HG03066 (cell line): Measurements from ENCODE around the gene MSMO1.

Experiments
- ATAC-seq: cut with Tn5 transposase; IDR thresholded peaks from one replicate; pipeline ENCODE4 v1.9.1; 2021; ENCODE audit warnings: low read depth; ENCODE audit not compliant: unreplicated experiment

Gene MSMO1

GRCh38 chr4:165359506-165359905, 32.0 kb downstream of the MSMO1 start:
- ATAC-seq, result no peak

- ATAC-seq, result no peak
Observed at GRCh38 chr4:165360041-165360695, 32.7 kb downstream of the MSMO1 start.

GRCh38 chr4:165360985-165361670, 33.7 kb downstream of the MSMO1 start:
- ATAC-seq, result no peak

DNA sequence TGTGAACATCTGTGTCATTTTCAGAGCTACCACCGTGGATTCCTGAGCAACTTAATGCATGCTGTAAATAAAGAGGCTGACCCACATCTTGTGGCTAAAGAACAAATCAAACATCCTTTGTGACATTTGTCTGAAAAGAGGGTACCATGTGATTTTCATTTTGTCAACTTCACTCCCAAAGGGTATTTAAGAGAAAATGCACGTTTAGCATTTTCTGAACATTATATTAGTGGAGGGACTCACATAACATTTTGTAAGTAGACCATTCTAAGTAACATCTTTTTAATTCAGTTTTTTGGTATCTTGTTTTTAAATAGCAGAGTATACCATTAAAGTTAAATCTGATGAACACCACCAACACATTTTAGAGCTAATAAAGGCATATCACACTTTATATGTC, 34.3 kb downstream of the MSMO1 start:
- no peak for ATAC-seq

DNA sequence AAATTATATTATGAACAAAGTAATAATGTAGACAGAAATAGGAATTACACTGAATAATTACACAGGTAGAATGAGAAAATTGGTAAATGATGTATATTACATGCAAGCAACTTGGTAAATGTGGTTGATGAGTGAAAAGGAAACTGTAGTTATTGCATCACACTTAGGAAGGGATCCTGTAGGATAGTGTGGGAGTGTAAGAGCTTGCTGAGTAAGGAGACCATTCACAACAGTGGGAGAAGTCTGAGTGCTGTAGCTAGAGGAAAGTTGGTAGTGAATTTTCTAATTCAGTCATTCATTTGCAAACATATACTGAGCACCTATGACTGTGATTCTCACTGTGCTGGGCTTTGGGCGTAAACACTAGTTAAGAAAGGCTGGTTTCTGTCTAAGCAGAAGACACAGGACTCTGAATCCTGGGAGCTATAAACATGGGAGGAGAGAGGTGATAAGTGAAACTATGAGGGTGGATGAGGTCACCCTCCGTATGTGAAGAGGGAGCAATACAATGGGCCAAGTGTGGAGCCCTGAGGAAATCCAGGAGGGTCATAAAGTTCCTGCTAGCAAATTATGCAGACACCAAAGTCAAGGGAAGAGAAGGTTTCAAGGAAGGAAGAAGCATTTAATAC, 37.1 kb downstream of the MSMO1 start:
- ATAC-seq, result no peak

GRCh38 chr4:165367040-165367439, 39.6 kb downstream of the MSMO1 start:
- no peak for ATAC-seq

DNA sequence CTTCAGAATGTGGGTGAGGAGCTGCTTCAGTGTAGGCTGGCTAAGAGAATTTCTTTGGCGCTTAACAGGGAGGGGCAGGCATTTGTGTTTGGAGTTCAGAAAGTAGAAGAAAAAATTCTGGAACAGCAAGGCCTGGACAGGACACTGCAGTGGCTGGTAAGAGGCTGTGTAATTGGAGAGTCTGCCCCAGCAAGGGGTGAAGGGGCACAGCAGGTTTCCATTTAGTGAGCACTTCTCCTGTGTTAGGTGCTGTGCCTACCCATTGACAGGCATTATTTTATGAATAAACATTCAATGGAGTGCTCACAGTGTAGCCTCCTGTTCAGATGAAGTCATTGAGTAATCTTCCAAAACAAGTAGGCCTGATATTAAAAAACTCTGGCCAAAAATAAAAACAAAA, 40.6 kb downstream of the MSMO1 start:
- no peak for ATAC-seq

DNA sequence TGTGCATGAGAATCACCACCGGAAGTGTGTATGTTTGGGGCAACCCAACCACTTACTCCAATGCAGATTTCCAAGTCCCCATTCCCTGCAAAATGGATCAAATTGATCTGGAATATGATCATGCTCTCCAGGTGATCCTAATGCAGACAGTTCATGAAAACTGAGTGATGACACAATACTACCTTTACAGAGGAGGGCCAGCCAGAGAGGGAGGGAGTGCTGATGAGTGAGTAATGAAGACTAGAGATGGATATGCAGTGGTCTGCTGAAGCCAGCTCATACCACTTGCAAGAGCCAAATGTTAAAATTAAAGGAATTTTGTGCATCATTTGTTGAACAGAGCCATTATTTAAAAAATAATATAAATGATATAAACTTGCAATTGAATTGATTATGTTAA, 41.1 kb downstream of the MSMO1 start:
- no peak for ATAC-seq

- no peak for ATAC-seq
Observed at GRCh38 chr4:165369522-165369921, 42.1 kb downstream of the MSMO1 start.

DNA sequence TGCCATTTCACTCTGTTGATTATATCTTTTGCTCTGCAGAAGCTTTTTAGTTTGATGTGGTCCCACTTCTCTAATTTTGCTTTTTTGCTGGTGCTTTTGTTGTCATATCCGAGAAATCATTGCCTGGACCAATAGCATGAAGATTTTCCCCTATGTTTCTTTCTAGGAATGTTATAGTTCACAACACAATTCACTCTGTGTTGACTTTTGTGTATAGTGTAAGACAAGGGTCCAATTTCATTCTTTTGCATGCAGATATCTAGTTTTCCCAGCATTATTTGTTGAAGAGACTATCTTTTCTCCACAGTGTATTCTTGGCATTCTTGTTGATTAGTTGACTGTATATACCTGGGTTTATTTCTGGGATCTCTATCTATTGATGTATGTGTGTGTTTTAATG, 43.1 kb downstream of the MSMO1 start:
- no peak for ATAC-seq

DNA sequence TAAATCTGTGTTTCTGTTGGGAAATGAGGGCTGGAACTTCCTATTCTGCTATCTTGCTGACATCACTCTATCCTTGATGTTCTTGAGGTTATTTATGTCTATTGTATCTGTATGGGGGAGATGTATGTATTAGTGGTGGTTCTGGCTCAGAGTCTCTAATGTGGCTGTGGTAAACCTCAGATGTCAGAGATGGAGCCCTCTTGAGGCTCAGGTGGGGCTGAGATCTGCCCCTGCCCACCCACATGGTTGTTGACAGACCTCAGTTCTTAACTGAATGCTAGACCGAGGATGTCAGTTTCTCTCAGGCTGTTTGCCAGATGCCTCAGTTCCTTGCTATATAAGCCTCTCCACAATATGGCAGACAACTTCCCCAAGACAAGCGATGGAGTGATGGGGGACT, 48.0 kb downstream of the MSMO1 start:
- ATAC-seq, result no peak

GRCh38 chr4:165378398-165378744, 50.9 kb downstream of the MSMO1 start:
- peak; percentile 13 for ATAC-seq

- peak; percentile 64 for ATAC-seq
Observed at GRCh38 chr4:165378745-165379677, 51.5 kb downstream of the MSMO1 start, which contains the start of gene CPE. TSS of gene CPE (plus strand) at chr4:165379008. CDS start at chr4:165379222, 214 bp downstream.

DNA sequence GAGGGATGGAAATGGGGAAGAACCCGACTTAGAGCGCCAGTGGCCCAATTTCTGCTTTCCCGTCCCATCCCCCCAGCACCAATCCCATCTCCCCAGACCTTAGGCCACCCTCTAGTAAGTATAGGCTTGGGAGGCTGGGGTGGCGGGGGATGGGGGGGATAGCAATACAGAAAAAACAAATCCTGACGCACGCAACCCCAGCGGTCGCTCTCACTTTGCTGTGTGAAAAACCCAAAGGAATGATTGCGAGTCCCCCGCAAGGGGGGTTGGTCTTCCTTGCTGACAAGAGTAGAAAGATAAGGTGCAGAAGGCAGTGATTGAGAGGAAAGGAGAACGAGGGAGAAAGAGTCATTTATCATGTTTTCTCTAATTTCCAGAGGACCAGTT, 52.2 kb downstream of the MSMO1 start:
- no peak for ATAC-seq

DNA sequence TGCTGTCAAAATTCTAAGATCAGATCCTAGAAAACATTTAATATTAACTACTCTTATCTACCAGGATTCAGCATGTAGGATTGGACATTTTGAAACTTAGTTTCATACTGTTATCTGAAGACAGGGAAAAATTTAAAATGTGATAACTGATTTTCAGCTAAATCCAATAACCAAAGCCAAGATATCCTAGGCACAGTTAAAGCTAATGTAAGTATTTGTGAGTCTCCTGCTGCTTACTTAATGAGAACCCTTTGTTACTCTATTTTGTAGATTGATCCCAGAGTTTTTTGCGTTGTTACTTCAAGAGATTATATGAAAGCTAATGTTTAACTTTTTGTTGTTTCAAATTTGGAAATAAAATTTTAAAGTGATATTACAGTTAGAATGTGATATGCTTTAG, 53.3 kb downstream of the MSMO1 start:
- no peak for ATAC-seq

GRCh38 chr4:165381821-165382373, 54.4 kb downstream of the MSMO1 start:
- ATAC-seq, result no peak

- ATAC-seq, result no peak
Observed at GRCh38 chr4:165382640-165383039, 55.2 kb downstream of the MSMO1 start.

DNA sequence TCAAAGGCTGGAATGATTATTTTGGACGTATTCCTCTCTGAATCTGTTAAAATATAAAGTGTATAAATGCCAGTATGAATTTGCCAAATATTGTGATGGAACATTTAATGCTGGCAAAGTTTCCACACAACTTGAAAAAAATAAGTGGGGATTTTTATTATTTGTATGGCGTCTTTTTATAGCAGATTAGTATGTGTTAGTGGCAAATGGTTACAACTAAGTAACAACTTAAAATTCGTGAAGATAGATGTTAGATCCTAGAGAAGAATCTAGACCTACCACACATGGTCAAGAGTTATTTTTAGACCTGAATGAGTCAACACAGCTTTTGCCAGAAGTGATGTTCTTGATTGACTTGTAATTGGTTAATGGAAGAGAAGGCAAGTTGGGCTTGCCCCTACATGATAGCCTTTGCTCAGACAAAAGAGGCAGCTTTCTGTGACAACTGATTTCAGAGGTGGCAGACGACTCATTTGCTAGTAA, 56.2 kb downstream of the MSMO1 start:
- no peak for ATAC-seq

DNA sequence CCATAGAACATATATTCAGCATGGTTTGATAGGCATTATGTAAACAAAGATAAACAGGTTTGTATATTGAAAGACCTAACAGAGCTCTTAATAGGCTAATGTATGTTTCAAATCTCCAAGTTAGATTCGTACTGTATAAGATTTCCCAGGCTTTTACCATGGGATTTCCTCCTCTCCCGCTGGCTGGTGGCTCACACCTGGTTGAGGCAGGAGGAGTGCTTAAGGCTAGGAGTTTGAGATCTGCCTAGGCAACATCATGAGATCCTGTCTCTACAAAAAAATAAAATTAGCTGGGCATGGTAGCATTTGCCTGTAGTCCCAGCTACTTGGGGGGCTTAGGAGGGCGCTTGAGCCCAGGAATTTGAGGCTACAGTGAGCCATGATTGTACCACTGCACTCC, 56.7 kb downstream of the MSMO1 start:
- no peak for ATAC-seq

DNA sequence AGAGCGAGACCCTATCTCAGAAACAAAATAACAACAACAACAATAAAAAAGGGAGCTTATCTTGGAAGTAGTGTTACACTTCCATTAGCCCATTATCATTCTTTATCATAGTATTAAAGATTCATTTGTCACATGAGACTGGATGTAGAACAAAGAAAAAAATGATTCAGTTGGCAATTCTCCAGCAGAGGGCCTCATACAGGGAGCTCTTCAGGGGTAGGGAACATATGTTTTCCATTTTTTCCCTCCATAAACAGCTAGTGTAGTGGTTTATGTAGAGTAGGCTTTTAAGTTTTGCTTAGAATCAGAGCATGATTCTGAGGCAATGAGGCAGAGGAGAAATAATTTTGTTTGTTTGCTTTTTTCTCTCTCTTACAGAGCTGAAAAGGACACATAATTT, 57.1 kb downstream of the MSMO1 start:
- ATAC-seq, result no peak

DNA sequence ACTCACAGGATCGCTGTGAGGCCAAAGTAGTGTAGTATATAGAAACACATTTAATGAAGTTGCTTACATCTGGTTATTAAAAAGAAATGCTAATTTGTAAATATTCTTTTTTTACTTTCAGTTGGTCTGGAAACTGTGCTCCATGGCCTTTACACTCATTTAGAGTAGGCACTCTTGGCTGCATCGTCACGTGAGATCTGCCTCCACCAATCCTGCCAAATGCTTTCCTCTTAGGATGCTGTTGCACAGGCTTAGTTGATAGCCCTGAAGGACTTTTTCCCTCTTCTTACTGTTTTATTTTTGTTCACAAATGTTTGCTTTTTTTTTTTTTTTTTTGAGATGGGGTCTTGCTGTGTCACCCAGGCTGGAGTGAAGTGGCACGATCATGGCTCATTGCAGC, 57.7 kb downstream of the MSMO1 start:
- ATAC-seq, result no peak
